Tibial nerve (tissue), 4 donors: ENCODE measurements around the gene HMGXB4. TPM values are rescaled to one million over a fixed set of nuclear protein-coding genes. Genes with fewer than 3 reads are reported as not detected.

Experiments
- DNase-seq, 2 donors: peaks; one replicate each; pipeline ENCODE4 v3.0.0-alpha.2; 2019; ENCODE audit warnings: low spot score in 2 of 2
- H3K27ac ChIP-seq, 4 donors: fragments of 200-600 bp; sonication (generic) in 3 of 4; one replicate each; pipeline ENCODE4 v1.5.1; 2017 to 2019; ENCODE audit warnings: mild to moderate bottlenecking in 1 of 4
- H3K27me3 ChIP-seq, 2 donors: fragments of 200-600 bp; sonication (generic) in 1 of 2; one replicate each; pipeline versions ENCODE4 v1.5.1 to v1.6.0; 2017 to 2019
- H3K36me3 ChIP-seq, 3 donors: fragments of 200-600 bp; sonication (generic); one replicate each; pipeline ENCODE4 v1.5.1; 2018 to 2019
- H3K4me1 ChIP-seq, 4 donors: fragments of 200-600 bp; sonication (generic) in 3 of 4; one replicate each; pipeline ENCODE4 v1.5.1; 2017 to 2019
- H3K4me3 ChIP-seq, 4 donors: fragments of 200-600 bp; sonication (generic) in 3 of 4; one replicate each; pipeline ENCODE4 v1.5.1; 2017 to 2019; ENCODE audit warnings: mild to moderate bottlenecking in 1 of 4, moderate library complexity in 1 of 4
- H3K9me3 ChIP-seq, 4 donors: fragments of 200-600 bp; sonication (generic) in 3 of 4; one replicate each; pipeline ENCODE4 v1.5.1; 2017 to 2019
- EP300 ChIP-seq, 2 donors: sonication (generic); formaldehyde crosslinking; IDR thresholded peaks; one replicate each; pipeline ENCODE4 v1.6.1; 2017; ENCODE audit warnings: antibody characterized with exemption in 2 of 2, mild to moderate bottlenecking in 1 of 2
- POLR2A ChIP-seq, 2 donors: fragments of 450-650 bp; IDR thresholded peaks; one replicate each; pipeline ENCODE4 v1.6.1; 2017; ENCODE audit warnings: antibody characterized with exemption in 2 of 2, mild to moderate bottlenecking in 2 of 2, moderate library complexity in 2 of 2
- WGBS, 2 donors: methylation state at CpG; one replicate each; pipeline ENCODE4 v1.1.5; 2018; 5-methylcytosine and 5-hydroxymethylcytosine counted together
- total RNA-seq, 4 donors: library from RNA; depleted of rRNA; stranded (reverse); fragments of >200 nt; gene quantifications; one replicate each; pipeline ENCODE4 v1.1.0, GENCODE V29; 2016
- TF ChIP-seq, protein P1 (sequence below), 5 experiments: fragments of 200-600 bp in 3 of 5; fragments of 450-650 bp in 2 of 5; sonication (generic) in 3 of 5; IDR thresholded peaks; one replicate each; pipeline ENCODE4 v1.5.1; 2016 to 2019; ENCODE audit warnings: antibody characterized with exemption in 5 of 5, mild to moderate bottlenecking in 3 of 5, moderate library complexity in 2 of 5

Gene HMGXB4
- total RNA-seq, 4 donors from 2014 or later: 15.9 to 23.7 (median 18.0) TPM

DNA sequence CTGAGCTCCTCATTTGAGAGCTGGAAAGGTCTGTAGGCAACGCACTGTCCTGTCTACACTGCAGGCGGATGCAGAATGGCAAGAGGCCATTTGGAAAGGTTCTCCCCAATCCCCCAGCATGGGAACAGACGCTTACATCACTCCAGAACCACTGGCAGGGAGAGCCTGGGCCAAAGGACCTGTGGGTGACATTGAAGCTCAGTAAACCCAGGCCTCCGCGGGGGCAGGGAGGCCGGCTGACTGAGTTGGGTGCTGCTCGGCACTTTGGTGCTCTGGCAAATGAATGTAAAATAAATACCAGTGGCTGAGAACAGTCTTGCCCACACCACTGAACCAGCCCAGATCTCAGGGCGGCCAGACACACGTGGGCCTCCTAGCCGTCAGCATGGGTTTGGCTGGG is 64.8 kb downstream of the HMGXB4 start:
- Histone ChIP-seq H3K9me3 (no peaks in the 10 kb centered on the region), H3K27me3 (no peaks in the 10 kb centered on the region), H3K36me3 (peaks cover 0 to 99% (median 43%) of the 10 kb centered on the region in 3 donors), H3K4me1 (no peaks in the 10 kb centered on the region), H3K4me3 (no peak overlapping the region), H3K27ac (no peak overlapping the region)
- DNase-seq: no peak
- WGBS, 2 donors: 94% methylated on average over 9 to 10 of the region's 10 CpGs
- no peak for TF ChIP-seq EP300 (IDR thresholded peaks at IDR 0.05)
- TF ChIP-seq POLR2A (IDR thresholded peaks at IDR 0.05): no peak
- TF ChIP-seq, protein P1, sequence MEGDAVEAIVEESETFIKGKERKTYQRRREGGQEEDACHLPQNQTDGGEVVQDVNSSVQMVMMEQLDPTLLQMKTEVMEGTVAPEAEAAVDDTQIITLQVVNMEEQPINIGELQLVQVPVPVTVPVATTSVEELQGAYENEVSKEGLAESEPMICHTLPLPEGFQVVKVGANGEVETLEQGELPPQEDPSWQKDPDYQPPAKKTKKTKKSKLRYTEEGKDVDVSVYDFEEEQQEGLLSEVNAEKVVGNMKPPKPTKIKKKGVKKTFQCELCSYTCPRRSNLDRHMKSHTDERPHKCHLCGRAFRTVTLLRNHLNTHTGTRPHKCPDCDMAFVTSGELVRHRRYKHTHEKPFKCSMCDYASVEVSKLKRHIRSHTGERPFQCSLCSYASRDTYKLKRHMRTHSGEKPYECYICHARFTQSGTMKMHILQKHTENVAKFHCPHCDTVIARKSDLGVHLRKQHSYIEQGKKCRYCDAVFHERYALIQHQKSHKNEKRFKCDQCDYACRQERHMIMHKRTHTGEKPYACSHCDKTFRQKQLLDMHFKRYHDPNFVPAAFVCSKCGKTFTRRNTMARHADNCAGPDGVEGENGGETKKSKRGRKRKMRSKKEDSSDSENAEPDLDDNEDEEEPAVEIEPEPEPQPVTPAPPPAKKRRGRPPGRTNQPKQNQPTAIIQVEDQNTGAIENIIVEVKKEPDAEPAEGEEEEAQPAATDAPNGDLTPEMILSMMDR (IDR thresholded peaks at IDR 0.05): no peak

DNA sequence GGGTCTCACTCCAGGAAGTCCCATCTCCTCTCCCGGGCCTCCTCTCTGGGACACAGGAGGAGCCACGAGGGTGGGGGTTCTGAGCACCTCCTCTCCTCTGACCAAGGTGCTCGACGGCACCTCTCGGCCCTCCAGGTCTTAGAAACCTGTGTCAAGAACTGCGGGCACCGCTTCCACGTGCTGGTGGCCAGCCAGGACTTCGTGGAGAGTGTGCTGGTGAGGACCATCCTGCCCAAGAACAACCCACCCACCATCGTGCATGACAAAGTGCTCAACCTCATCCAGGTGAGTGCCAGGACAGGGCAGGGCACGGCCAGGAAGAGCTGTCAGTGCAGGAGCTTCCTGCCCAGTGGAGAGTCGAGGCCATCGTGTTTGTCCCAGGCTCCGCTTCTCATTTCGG is 65.6 kb downstream of the HMGXB4 start:
- DNase-seq: no peak
- no peak overlapping the region for H3K4me3 ChIP-seq
- WGBS, 2 donors: 90 to 91% methylated on average over 15 of the region's 15 CpGs
- TF ChIP-seq, protein P1 (IDR thresholded peaks at IDR 0.05): no peak
- no peak for TF ChIP-seq POLR2A (IDR thresholded peaks at IDR 0.05)
- TF ChIP-seq EP300 (IDR thresholded peaks at IDR 0.05): no peak
- H3K9me3 ChIP-seq: no peaks in the 10 kb centered on the region
- no peaks in the 10 kb centered on the region for H3K27me3 ChIP-seq
- H3K27ac ChIP-seq: no peak overlapping the region
- H3K4me1 ChIP-seq: no peaks in the 10 kb centered on the region
- peaks cover 0 to 99% (median 45%) of the 10 kb centered on the region in 3 donors for H3K36me3 ChIP-seq

DNA sequence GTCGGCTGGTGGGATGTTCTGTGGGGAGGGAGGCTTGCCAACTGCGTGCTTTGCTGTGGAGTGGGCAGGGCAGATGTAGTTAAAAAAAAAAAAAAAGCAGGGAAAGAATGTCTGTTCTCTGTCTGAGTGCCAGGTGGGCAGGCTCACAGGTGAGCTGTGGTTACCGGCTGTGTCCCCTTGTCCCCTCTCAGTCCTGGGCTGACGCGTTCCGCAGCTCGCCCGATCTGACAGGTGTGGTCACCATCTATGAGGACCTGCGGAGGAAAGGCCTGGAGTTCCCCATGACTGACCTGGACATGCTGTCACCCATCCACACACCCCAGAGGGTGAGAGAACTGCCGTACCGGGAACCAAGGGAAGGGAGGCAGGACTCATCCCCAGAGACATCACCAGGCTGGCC is 66.0 kb downstream of the HMGXB4 start:
- no peak for DNase-seq
- Histone ChIP-seq H3K27me3 (no peaks in the 10 kb centered on the region), H3K9me3 (no peaks in the 10 kb centered on the region), H3K36me3 (peaks cover 0 to 99% (median 41%) of the 10 kb centered on the region in 3 donors), H3K4me3 (no peak overlapping the region), H3K4me1 (no peaks in the 10 kb centered on the region), H3K27ac (no peak overlapping the region)
- 90 to 96% methylated on average over 11 of the region's 11 CpGs for WGBS, 2 donors
- TF ChIP-seq EP300 (IDR thresholded peaks at IDR 0.05) (no peak), POLR2A (IDR thresholded peaks at IDR 0.05) (no peak)
- TF ChIP-seq, protein P1 (IDR thresholded peaks at IDR 0.05): no peak

DNA sequence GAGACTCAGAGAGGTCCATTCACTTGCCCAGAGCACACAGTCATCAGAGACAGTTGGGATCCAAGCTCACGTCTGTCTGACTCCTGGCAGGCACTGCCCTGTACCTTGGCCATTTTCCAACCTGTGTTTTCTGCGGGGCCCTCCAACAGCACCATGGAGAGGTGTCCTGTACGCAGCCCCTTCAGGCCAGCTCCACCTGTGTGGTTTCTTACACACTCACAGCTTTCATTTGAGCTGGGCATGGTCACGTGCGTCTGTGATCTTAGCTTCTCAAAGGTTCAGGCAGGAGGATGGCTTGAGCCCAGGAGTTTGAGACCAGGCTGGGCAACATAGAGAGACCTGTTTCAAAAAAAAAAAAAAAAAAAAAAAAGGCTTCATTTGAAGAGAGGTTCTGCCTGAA is 66.8 kb downstream of the HMGXB4 start:
- H3K27me3 ChIP-seq: no peaks in the 10 kb centered on the region
- 88 to 89% methylated on average over 5 of the region's 5 CpGs for WGBS, 2 donors
- no peak overlapping the region for H3K4me3 ChIP-seq
- DNase-seq: no peak
- no peak overlapping the region for H3K27ac ChIP-seq
- no peaks in the 10 kb centered on the region for H3K4me1 ChIP-seq
- TF ChIP-seq, protein P1 (IDR thresholded peaks at IDR 0.05): no peak
- TF ChIP-seq EP300 (IDR thresholded peaks at IDR 0.05) (no peak), POLR2A (IDR thresholded peaks at IDR 0.05) (no peak)
- H3K9me3 ChIP-seq: no peaks in the 10 kb centered on the region
- peaks cover 0 to 99% (median 33%) of the 10 kb centered on the region in 3 donors for H3K36me3 ChIP-seq

DNA sequence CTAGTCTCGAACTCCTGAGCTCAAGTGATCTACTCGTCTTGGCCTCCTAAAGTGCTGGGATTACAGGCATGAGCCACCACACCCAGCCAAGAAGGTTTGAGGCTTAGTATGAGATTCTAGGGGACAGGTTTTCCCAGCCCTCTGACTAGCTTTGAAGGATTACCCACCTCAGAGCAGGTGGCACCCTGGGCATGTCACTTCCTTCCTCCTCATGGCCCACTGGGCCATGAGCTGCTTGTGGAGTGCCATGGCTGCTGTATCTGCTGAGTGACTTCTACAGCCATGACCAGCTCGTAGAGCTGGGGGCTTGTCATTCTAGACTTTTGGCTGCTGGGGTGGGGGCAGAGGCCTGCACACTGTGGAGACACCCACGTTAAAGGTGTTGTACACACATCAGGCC is 67.5 kb downstream of the HMGXB4 start:
- no peak for DNase-seq
- Histone ChIP-seq H3K4me3 (no peak overlapping the region), H3K36me3 (peaks cover 0 to 98% (median 27%) of the 10 kb centered on the region in 3 donors)

More for the DNA sequence above, 67.5 kb downstream of the HMGXB4 start:
- Histone ChIP-seq H3K4me1 (no peaks in the 10 kb centered on the region), H3K9me3 (no peaks in the 10 kb centered on the region), H3K27me3 (no peaks in the 10 kb centered on the region), H3K27ac (no peak overlapping the region)
- 83% methylated on average over 4 of the region's 4 CpGs for WGBS, 2 donors
- TF ChIP-seq POLR2A (IDR thresholded peaks at IDR 0.05) (no peak), EP300 (IDR thresholded peaks at IDR 0.05) (no peak)
- TF ChIP-seq, protein P1 (IDR thresholded peaks at IDR 0.05): no peak
